Panc1 (cell line): Measurements from ENCODE around the gene NTM.

Experiments used
- POLR2AphosphoS5 ChIP-seq: IDR thresholded peaks from 2 replicates; pipeline ENCODE4 v1.6.1; 2012; ENCODE audit warnings: mild to moderate bottlenecking, low read depth, low read length, moderate library complexity
- TF ChIP-seq, protein P1 (sequence below): fragments of 450-650 bp; IDR thresholded peaks from 2 replicates; pipeline ENCODE4 v1.5.1; 2017; ENCODE audit warnings: mild to moderate bottlenecking
- TF ChIP-seq, protein P2 (sequence below), 2 experiments: IDR thresholded peaks; 2 replicates each; pipeline ENCODE4 v1.6.1; 2011 to 2012; ENCODE audit warnings: low read depth in 2 of 2, control low read depth in 1 of 2, low read length in 1 of 2, mild to moderate bottlenecking in 1 of 2, moderate library complexity in 1 of 2; ENCODE audit not compliant: insufficient read depth in 1 of 2

DNA sequence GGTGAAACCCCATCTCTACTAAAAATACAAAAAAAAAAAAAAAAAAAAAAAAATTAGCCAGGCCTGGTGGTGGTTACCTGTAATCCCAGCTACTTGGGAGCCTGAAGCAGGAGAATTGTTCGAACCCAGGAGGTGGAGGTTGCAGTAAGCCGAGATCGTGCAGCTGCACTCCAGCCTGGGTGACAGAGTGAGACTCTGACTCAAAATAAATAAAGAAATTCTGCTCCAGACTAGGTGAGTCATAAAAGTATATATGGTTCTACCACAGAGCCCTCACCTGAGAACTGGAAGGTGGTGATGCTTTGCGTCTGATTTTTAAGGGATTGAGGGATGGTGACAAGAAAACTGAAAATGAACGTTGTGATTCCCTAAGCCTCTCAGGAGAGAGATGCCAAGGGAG lies 58.4 kb downstream of the NTM start:
- TF ChIP-seq, protein P1, sequence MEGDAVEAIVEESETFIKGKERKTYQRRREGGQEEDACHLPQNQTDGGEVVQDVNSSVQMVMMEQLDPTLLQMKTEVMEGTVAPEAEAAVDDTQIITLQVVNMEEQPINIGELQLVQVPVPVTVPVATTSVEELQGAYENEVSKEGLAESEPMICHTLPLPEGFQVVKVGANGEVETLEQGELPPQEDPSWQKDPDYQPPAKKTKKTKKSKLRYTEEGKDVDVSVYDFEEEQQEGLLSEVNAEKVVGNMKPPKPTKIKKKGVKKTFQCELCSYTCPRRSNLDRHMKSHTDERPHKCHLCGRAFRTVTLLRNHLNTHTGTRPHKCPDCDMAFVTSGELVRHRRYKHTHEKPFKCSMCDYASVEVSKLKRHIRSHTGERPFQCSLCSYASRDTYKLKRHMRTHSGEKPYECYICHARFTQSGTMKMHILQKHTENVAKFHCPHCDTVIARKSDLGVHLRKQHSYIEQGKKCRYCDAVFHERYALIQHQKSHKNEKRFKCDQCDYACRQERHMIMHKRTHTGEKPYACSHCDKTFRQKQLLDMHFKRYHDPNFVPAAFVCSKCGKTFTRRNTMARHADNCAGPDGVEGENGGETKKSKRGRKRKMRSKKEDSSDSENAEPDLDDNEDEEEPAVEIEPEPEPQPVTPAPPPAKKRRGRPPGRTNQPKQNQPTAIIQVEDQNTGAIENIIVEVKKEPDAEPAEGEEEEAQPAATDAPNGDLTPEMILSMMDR = no peak
- no peak for TF ChIP-seq POLR2AphosphoS5
- TF ChIP-seq, protein P2, sequence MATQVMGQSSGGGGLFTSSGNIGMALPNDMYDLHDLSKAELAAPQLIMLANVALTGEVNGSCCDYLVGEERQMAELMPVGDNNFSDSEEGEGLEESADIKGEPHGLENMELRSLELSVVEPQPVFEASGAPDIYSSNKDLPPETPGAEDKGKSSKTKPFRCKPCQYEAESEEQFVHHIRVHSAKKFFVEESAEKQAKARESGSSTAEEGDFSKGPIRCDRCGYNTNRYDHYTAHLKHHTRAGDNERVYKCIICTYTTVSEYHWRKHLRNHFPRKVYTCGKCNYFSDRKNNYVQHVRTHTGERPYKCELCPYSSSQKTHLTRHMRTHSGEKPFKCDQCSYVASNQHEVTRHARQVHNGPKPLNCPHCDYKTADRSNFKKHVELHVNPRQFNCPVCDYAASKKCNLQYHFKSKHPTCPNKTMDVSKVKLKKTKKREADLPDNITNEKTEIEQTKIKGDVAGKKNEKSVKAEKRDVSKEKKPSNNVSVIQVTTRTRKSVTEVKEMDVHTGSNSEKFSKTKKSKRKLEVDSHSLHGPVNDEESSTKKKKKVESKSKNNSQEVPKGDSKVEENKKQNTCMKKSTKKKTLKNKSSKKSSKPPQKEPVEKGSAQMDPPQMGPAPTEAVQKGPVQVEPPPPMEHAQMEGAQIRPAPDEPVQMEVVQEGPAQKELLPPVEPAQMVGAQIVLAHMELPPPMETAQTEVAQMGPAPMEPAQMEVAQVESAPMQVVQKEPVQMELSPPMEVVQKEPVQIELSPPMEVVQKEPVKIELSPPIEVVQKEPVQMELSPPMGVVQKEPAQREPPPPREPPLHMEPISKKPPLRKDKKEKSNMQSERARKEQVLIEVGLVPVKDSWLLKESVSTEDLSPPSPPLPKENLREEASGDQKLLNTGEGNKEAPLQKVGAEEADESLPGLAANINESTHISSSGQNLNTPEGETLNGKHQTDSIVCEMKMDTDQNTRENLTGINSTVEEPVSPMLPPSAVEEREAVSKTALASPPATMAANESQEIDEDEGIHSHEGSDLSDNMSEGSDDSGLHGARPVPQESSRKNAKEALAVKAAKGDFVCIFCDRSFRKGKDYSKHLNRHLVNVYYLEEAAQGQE (IDR thresholded peaks at IDR 0.05; ENCODE audit: insufficient read depth in 1 of 2, low read depth in 2 of 2, low read length in 1 of 2) = no peak
